A549 (cell line): ENCODE measurements around the gene CAMTA1.

Experiments
- BCL3 ChIP-seq: fragments of >200 bp; sonication (Bioruptor Twin); formaldehyde crosslinking; IDR thresholded peaks from 3 replicates; pipeline ENCODE4 v1.6.1; 2016
- CBX8 ChIP-seq: fragments of 200-600 bp; sonication (generic); IDR thresholded peaks from 2 replicates; pipeline ENCODE4 v1.6.1; 2016
- CTCF ChIP-seq: fragments of >200 bp; sonication (Bioruptor Twin); formaldehyde crosslinking; IDR thresholded peaks from 3 replicates; pipeline ENCODE4 v1.5.1; 2016
- JUN ChIP-seq, 2 experiments: fragments of >200 bp; sonication (Bioruptor Twin); formaldehyde crosslinking; IDR thresholded peaks; 2 replicates in 1 of 2; 3 replicates in 1 of 2; pipeline ENCODE4 v1.6.1; 2016 to 2017
- MAFK ChIP-seq: fragments of 450-650 bp; IDR thresholded peaks from 2 replicates; pipeline ENCODE4 v1.6.1; 2014; ENCODE audit not compliant: partially characterized antibody
- MAX ChIP-seq: IDR thresholded peaks from 2 replicates; pipeline ENCODE4 v1.6.1; 2012
- NFE2L2 ChIP-seq: fragments of 150-350 bp; conservative IDR thresholded peaks from 2 replicates; pipeline ENCODE4 v1.6.1; 2014; ENCODE audit warnings: low read length
- POLR2A ChIP-seq: IDR thresholded peaks from 2 replicates; pipeline ENCODE4 v1.6.1; 2012; ENCODE audit warnings: mild to moderate bottlenecking, low read length
- RAD21 ChIP-seq, 2 experiments: fragments of >200 bp in 1 of 2; sonication (Bioruptor Twin) in 1 of 2; formaldehyde crosslinking in 1 of 2; IDR thresholded peaks in 1 of 2; conservative IDR thresholded peaks in 1 of 2; 2 replicates in 1 of 2; 3 replicates in 1 of 2; pipeline ENCODE4 v1.6.1; 2012 to 2018; ENCODE audit warnings: inconsistent platforms in 1 of 2
- RCOR1 ChIP-seq: fragments of 150-350 bp; IDR thresholded peaks from 2 replicates; pipeline ENCODE4 v1.6.1; 2014; ENCODE audit warnings: antibody characterized with exemption, low read length, low read depth
- REST ChIP-seq: fragments of 200-600 bp; sonication (generic); IDR thresholded peaks from 2 replicates; pipeline ENCODE4 v1.6.1; 2016; ENCODE audit warnings: antibody characterized with exemption, mild to moderate bottlenecking, moderate library complexity
- USF2 ChIP-seq: fragments of 450-650 bp; IDR thresholded peaks from 2 replicates; pipeline ENCODE4 v1.6.1; 2014; ENCODE audit warnings: antibody characterized with exemption
- ZFP36 ChIP-seq: fragments of 450-650 bp; IDR thresholded peaks from 2 replicates; pipeline ENCODE4 v1.6.1; 2014; ENCODE audit warnings: borderline replicate concordance; ENCODE audit not compliant: partially characterized antibody
- ZSCAN20 ChIP-seq: fragments of 250-450 bp; sonication (Bioruptor Pico); IDR thresholded peaks from 2 replicates; pipeline ENCODE4 v1.8.0; 2022; ENCODE audit warnings: mild to moderate bottlenecking, moderate library complexity

- TF ChIP-seq REST (no peak), USF2 (no peak), ZSCAN20 (CRISPR knock-in tag) (no peak), ZFP36 (no peak), POLR2A (no peak), MAFK (no peak), RAD21 (conservative IDR thresholded peaks at IDR 0.05 in 1 of 2, IDR thresholded peaks at IDR 0.05 in 1 of 2) (no peak), CTCF (no peak), BCL3 (no peak), MAX (no peak), NFE2L2 (no peak), RCOR1 (no peak), CBX8 (no peak), JUN (IDR thresholded peaks at IDR 0.05) (no peak)
These were observed 697.7 kb downstream of the CAMTA1 start for GRCh38 chr1:7482772-7483495.
